Peyer's patch (tissue), 4 donors: ENCODE data around the gene CDH23.

ENCODE experiments used
- POLR2A ChIP-seq, 2 donors: fragments of 450-650 bp; IDR thresholded peaks; one replicate each; pipeline ENCODE4 v1.5.1; 2017; ENCODE audit warnings: antibody characterized with exemption in 2 of 2, mild to moderate bottlenecking in 2 of 2, moderate library complexity in 2 of 2
- TF ChIP-seq, protein P1 (sequence below), 6 experiments: fragments of 450-650 bp in 4 of 6; fragments of 200-600 bp in 2 of 6; sonication (generic) in 1 of 6; IDR thresholded peaks; one replicate each; pipeline ENCODE4 v1.5.1; 2017 to 2019; ENCODE audit warnings: antibody characterized with exemption in 6 of 6, mild to moderate bottlenecking in 3 of 6, moderate library complexity in 1 of 6

GRCh38 chr10:71399946-71400345 is 3.2 kb downstream of the CDH23 start:
- TF ChIP-seq, protein P1, sequence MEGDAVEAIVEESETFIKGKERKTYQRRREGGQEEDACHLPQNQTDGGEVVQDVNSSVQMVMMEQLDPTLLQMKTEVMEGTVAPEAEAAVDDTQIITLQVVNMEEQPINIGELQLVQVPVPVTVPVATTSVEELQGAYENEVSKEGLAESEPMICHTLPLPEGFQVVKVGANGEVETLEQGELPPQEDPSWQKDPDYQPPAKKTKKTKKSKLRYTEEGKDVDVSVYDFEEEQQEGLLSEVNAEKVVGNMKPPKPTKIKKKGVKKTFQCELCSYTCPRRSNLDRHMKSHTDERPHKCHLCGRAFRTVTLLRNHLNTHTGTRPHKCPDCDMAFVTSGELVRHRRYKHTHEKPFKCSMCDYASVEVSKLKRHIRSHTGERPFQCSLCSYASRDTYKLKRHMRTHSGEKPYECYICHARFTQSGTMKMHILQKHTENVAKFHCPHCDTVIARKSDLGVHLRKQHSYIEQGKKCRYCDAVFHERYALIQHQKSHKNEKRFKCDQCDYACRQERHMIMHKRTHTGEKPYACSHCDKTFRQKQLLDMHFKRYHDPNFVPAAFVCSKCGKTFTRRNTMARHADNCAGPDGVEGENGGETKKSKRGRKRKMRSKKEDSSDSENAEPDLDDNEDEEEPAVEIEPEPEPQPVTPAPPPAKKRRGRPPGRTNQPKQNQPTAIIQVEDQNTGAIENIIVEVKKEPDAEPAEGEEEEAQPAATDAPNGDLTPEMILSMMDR (IDR thresholded peaks at IDR 0.05), result no peak
- TF ChIP-seq POLR2A (IDR thresholded peaks at IDR 0.05), result no peak
